GM12878 (cell line): ENCODE results near the gene RNASE9. TPM values are rescaled to one million over a fixed set of nuclear protein-coding genes. Genes with fewer than 3 reads are reported as not detected.

ENCODE experiments used
- ATAC-seq: fragments of 200-7000 bp; cut with Tn5 transposase; 3 replicates; pipeline ENCODE4 v1.9.1; 2020; ENCODE audit warnings: mild to moderate bottlenecking, moderate library complexity
- BruUV-seq: library from RNA; stranded (reverse); fragments of 400-500 nt; replicated peaks from 2 replicates; lab custom pipeline; 2021; lab: Mats Ljungman, UMichigan
- CTCF ChIA-PET: fragments of 300-600 bp; sonication (Branson Sonifier 250); formaldehyde crosslinking; extraction: SDS; loops from one replicate; lab custom pipeline; 2021; ENCODE audit warnings: inconsistent platforms; lab: Yijun Ruan, JAX
- POLR2A ChIA-PET: fragments of 350-600 bp; formaldehyde crosslinking; extraction: SDS; loops from one replicate; lab custom pipeline; 2021; ENCODE audit warnings: inconsistent platforms; lab: Charles Lee
- RAD21 ChIA-PET: fragments of 300-600 bp; sonication (Branson Sonifier 250); formaldehyde crosslinking; loops from one replicate; lab custom pipeline; 2023; ENCODE audit warnings: antibody characterized with exemption; ENCODE audit not compliant: unreplicated experiment; lab: Charles Lee
- SMC1A ChIA-PET: fragments of 300-600 bp; sonication (Branson Sonifier 250); formaldehyde crosslinking; loops from one replicate; lab custom pipeline; 2023; ENCODE audit not compliant: unreplicated experiment, uncharacterized antibody; lab: Charles Lee
- DNase-seq: peaks from one replicate; pipeline ENCODE4 v3.0.0-alpha.2; 2011; ENCODE audit warnings: low read depth, low spot score
- FAIRE-seq: peaks from 3 replicates; lab custom pipeline; 2011; peaks lifted over from hg19 to GRCh38; lab: Jason Lieb, UNC
- H2AFZ ChIP-seq: 2 replicates; pipeline ENCODE4 v1.6.0; 2011; ENCODE audit warnings: low read depth, low read length, control low read depth; ENCODE audit not compliant: control insufficient read depth
- H3K27ac ChIP-seq: 2 replicates; pipeline ENCODE4 v1.5.1; 2011; ENCODE audit warnings: control low read depth; ENCODE audit not compliant: control insufficient read depth, insufficient read depth
- H3K27me3 ChIP-seq, 2 experiments: replicated peaks in 1 of 2; 2 replicates each; pipeline versions ENCODE4 v1.6.0 to v1.6.1; 2011; ENCODE audit warnings: low read length in 1 of 2; ENCODE audit not compliant: control insufficient read depth in 2 of 2, insufficient read depth in 2 of 2
- H3K36me3 ChIP-seq, 2 experiments: 2 replicates each; pipeline ENCODE4 v1.5.1; 2011; ENCODE audit warnings: low read length in 1 of 2; ENCODE audit not compliant: control insufficient read depth in 2 of 2, insufficient read depth in 2 of 2
- H3K4me1 ChIP-seq: 2 replicates; pipeline ENCODE4 v1.6.1; 2011; ENCODE audit warnings: mild to moderate bottlenecking, low read length, moderate library complexity, mixed read lengths; ENCODE audit not compliant: control insufficient read depth, insufficient read depth
- H3K4me2 ChIP-seq: 2 replicates; pipeline ENCODE4 v1.6.0; 2011; ENCODE audit warnings: control low read depth; ENCODE audit not compliant: control insufficient read depth, insufficient read depth
- H3K4me3 ChIP-seq: fragments of 200-600 bp; sonication (generic); 2 replicates; pipeline ENCODE4 v1.5.1; 2016
- H3K79me2 ChIP-seq: 2 replicates; pipeline ENCODE4 v1.6.0; 2011; ENCODE audit warnings: low read length; ENCODE audit not compliant: control insufficient read depth, insufficient read depth
- H3K9ac ChIP-seq: 2 replicates; pipeline ENCODE4 v1.8.0; 2011; ENCODE audit warnings: low read length, control low read depth, mixed read lengths; ENCODE audit not compliant: control insufficient read depth, insufficient read depth
- H3K9me3 ChIP-seq: replicated peaks from 3 replicates; pipeline ENCODE4 v1.5.1; 2011; ENCODE audit warnings: mild to moderate bottlenecking, low read length; ENCODE audit not compliant: control insufficient read depth, insufficient read depth
- H4K20me1 ChIP-seq: 2 replicates; pipeline ENCODE4 v1.6.0; 2011; ENCODE audit not compliant: control insufficient read depth, insufficient read depth
- BCL11A ChIP-seq: IDR thresholded peaks from 2 replicates; pipeline ENCODE4 v1.6.1; 2011; ENCODE audit warnings: low read depth, low read length
- WGBS: methylation state at CpG from one replicate; pipeline ENCODE4 v1.1.6; 2016; ENCODE audit warnings: low lambda C conversion rate; ENCODE audit not compliant: insufficient replicate concordance, insufficient coverage; ENCODE audit errors: missing lambda C conversion rate; 5-methylcytosine and 5-hydroxymethylcytosine counted together
- in situ Hi-C: fragments of 300-500 bp; cut with MboI; formaldehyde crosslinking; loops from 9 replicates; pipeline ENCODE4 v1.14.3; 2018; ENCODE audit warnings: mixed read lengths
- intact Hi-C: fragments of 100-400 bp; cut with micrococcal nuclease; formaldehyde crosslinking; loops from one replicate; pipeline ENCODE4 v1.14.2; 2022; ENCODE audit not compliant: unreplicated experiment
- polyA plus RNA-seq, 11 experiments: library from polyadenylated mRNA; depleted of rRNA in 4 of 11; unstranded in 6 of 11; stranded (reverse) in 5 of 11; fragments of >200 nt; fragmentation: Nextera tagmentation in 4 of 11; fragmentation: Illumina TruSeq in 1 of 11; extraction: Ambion mirVana in 4 of 11; extraction: Trizol in 1 of 11; gene quantifications; 1 replicate in 1 of 11; 2 replicates in 10 of 11; pipeline versions ENCODE4 v1.2.1 to v1.2.3, GENCODE V29; 2011 to 2016; ENCODE audit warnings: inconsistent platforms in 2 of 11, missing spikeins in 2 of 11, low read depth in 1 of 11
- total RNA-seq, 4 experiments: library from RNA; depleted of rRNA in 3 of 4; stranded (reverse); fragments of >200 nt in 3 of 4; fragmentation: Illumina TruSeq in 1 of 4; extraction: Trizol in 1 of 4; gene quantifications; 2 replicates each; pipeline versions ENCODE4 v1.2.1 to v1.2.3, GENCODE V29; 2013 to 2021
- TF ChIP-seq, protein P1 (sequence below), 3 experiments: IDR thresholded peaks in 2 of 3; conservative IDR thresholded peaks in 1 of 3; 2 replicates each; pipeline ENCODE4 v1.5.1; 2011; ENCODE audit warnings: low read depth in 3 of 3, low read length in 3 of 3, mild to moderate bottlenecking in 3 of 3, control low read depth in 2 of 3, moderate library complexity in 2 of 3, inconsistent platforms in 1 of 3, mixed read lengths in 1 of 3; ENCODE audit not compliant: control insufficient read depth in 2 of 3, insufficient read depth in 1 of 3; ENCODE audit errors: extremely low read depth in 1 of 3

RNASE9 gene
- total and polyA plus RNA-seq, 10 of the 15 experiments (the other 5 are each of a cell fraction or from before 2014, with no cell fraction given) = not detected

- ATAC-seq (no peak), DNase-seq (no peak)
- no peaks in the 10 kb centered on the region for H3K36me3 ChIP-seq
- H3K27me3 ChIP-seq = no peaks in the 10 kb centered on the region
- WGBS = 7% methylated on average over 7 of the region's 7 CpGs
- H3K4me1 ChIP-seq = peaks cover 32% of the 10 kb centered on the region
- H3K9me3 ChIP-seq = no peaks in the 10 kb centered on the region
- no TSS peak for BruUV-seq
- SMC1A ChIA-PET = interaction anchor here (0.6 to 6.5 kb wide), 18 partner anchors 9 to 290 kb away, joined by 3 to 110 read pairs (median 4); partner anchors contain the start of genes CCNB1IP1, PARP2 and TEP1
- TF ChIP-seq BCL11A = no peak
- TF ChIP-seq, protein P1, sequence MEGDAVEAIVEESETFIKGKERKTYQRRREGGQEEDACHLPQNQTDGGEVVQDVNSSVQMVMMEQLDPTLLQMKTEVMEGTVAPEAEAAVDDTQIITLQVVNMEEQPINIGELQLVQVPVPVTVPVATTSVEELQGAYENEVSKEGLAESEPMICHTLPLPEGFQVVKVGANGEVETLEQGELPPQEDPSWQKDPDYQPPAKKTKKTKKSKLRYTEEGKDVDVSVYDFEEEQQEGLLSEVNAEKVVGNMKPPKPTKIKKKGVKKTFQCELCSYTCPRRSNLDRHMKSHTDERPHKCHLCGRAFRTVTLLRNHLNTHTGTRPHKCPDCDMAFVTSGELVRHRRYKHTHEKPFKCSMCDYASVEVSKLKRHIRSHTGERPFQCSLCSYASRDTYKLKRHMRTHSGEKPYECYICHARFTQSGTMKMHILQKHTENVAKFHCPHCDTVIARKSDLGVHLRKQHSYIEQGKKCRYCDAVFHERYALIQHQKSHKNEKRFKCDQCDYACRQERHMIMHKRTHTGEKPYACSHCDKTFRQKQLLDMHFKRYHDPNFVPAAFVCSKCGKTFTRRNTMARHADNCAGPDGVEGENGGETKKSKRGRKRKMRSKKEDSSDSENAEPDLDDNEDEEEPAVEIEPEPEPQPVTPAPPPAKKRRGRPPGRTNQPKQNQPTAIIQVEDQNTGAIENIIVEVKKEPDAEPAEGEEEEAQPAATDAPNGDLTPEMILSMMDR (IDR thresholded peaks at IDR 0.05 in 2 of 3, conservative IDR thresholded peaks at IDR 0.05 in 1 of 3; ENCODE audit: control insufficient read depth in 2 of 3, extremely low read depth in 1 of 3, insufficient read depth in 1 of 3, low read depth in 3 of 3, low read length in 3 of 3) = no peak
- TF ChIP-seq, all 136 proteins: peak for 0
- no peaks in the 10 kb centered on the region for H3K79me2 ChIP-seq
- intact Hi-C loops (loop anchor here (1.0 to 2.0 kb wide), 4 partner anchors 77 to 281 kb away; no protein-coding TSS in a partner anchor), in situ Hi-C loops (loop anchor here (5.0 kb wide), 1 partner anchor 281 kb away; no protein-coding TSS in a partner anchor)
- no peak overlapping the region for H3K9ac ChIP-seq
- H2AFZ ChIP-seq = no peak overlapping the region; the same call in 1 of the 2 replicates
- no peaks in the 10 kb centered on the region for H4K20me1 ChIP-seq
- RAD21 ChIA-PET = interaction anchor here (0.8 to 6.3 kb wide), 17 partner anchors 11 to 283 kb away, joined by 3 to 77 read pairs (median 5); partner anchors contain the start of genes CCNB1IP1, PARP2 and TEP1
- H3K4me3 ChIP-seq = no peak overlapping the region
- no peak overlapping the region; the same call in 1 of the 2 replicates for H3K4me2 ChIP-seq
- POLR2A ChIA-PET = interaction anchor here (1.3 kb wide), 1 partner anchor 282 kb away, joined by 3 read pairs; no protein-coding TSS in a partner anchor
- FAIRE-seq = no peak
- no peak overlapping the region for H3K27ac ChIP-seq
- CTCF ChIA-PET = interaction anchor here (0.6 to 10.3 kb wide), 26 partner anchors 9 to 313 kb away, joined by 3 to 216 read pairs (median 4); partner anchors contain the start of genes ANG, CCNB1IP1, PARP2 and PIP4P1
Measured at GRCh38 chr14:20608383-20609110, 47.7 kb upstream of the RNASE9 start.
